Aorta (tissue), 5 donors: ENCODE measurements around the gene CYTH1. TPM values are rescaled to one million over a fixed set of nuclear protein-coding genes. Genes with fewer than 3 reads are reported as not detected.
"Not testable (repeated sequence)": the region's sequence is repeated elsewhere in the genome, so short reads cannot be mapped to it uniquely, and the experiment has no call there.

Experiments
- ATAC-seq: fragments of 200-7000 bp; cut with Tn5 transposase; one replicate; pipeline ENCODE4 v1.9.1; 2022; ENCODE audit warnings: moderate library complexity; ENCODE audit not compliant: low FRiP score
- DNase-seq, 2 donors: peaks; one replicate each; pipeline ENCODE4 v3.0.0-alpha.2; 2020
- H3K27ac ChIP-seq, 2 donors: one replicate each; pipeline ENCODE4 v1.5.1; 2013; ENCODE audit warnings: low read length in 2 of 2, mild to moderate bottlenecking in 2 of 2, moderate library complexity in 2 of 2, control low read depth in 1 of 2, inconsistent platforms in 1 of 2, low read depth in 1 of 2
- H3K27me3 ChIP-seq, 2 donors: one replicate each; pipeline ENCODE4 v1.6.1; 2013; ENCODE audit warnings: control low read depth in 1 of 2, low read length in 1 of 2, mild to moderate bottlenecking in 1 of 2, moderate library complexity in 1 of 2; ENCODE audit not compliant: insufficient read depth in 2 of 2, control insufficient read depth in 1 of 2
- H3K36me3 ChIP-seq, 2 donors: one replicate each; pipeline ENCODE4 v1.6.1; 2013; ENCODE audit warnings: control low read depth in 1 of 2, low read length in 1 of 2, mild to moderate bottlenecking in 1 of 2; ENCODE audit not compliant: insufficient read depth in 2 of 2, control insufficient read depth in 1 of 2
- H3K4me1 ChIP-seq, 2 donors: one replicate each; pipeline ENCODE4 v1.6.1; 2013; ENCODE audit warnings: low read length in 2 of 2, control low read depth in 1 of 2, mild to moderate bottlenecking in 1 of 2, moderate library complexity in 1 of 2; ENCODE audit not compliant: insufficient read depth in 2 of 2, control insufficient read depth in 1 of 2
- H3K4me3 ChIP-seq, 2 donors: one replicate each; pipeline ENCODE4 v1.5.1; 2013; ENCODE audit warnings: low read length in 2 of 2, control low read depth in 1 of 2, mild to moderate bottlenecking in 1 of 2
- H3K9me3 ChIP-seq: one replicate; pipeline ENCODE4 v1.6.1; 2013; ENCODE audit warnings: mild to moderate bottlenecking, low read length; ENCODE audit not compliant: control insufficient read depth
- WGBS, 2 donors: extraction: QIAGEN DNeasy Blood & Tissue Kit; methylation state at CpG; one replicate each; pipeline ENCODE4 v1.1.7; 2013; 5-methylcytosine and 5-hydroxymethylcytosine counted together
- intact Hi-C, 2 donors: fragments of 100-400 bp; cut with DNase I; formaldehyde crosslinking; loops; one replicate each; pipeline versions ENCODE4 v1.14.2 to v1.15.0; 2022
- polyA plus RNA-seq, 2 donors: library from polyadenylated mRNA; stranded (reverse); fragments of 200-250 nt; gene quantifications; one replicate each; pipeline ENCODE4 v1.2.3, GENCODE V29; 2013
- total RNA-seq, 2 donors: library from RNA; stranded (reverse); fragmentation: NEBNext Ultra II Directional; extraction: Animal tissue kit (Norgen Biotek cat#: 25700); gene quantifications; one replicate each; pipeline ENCODE4 v1.2.1, GENCODE V29; 2021
- donor health status: healthy with polysubstance abuse.
- donor health status: Bipolar disorder and iron deficiency.
- donor health status: DM: no; HTN: no; CAD: no.
- donor health status: DM: no; HTN: no; CAD: no.
- donor health status: DM: yes; HTN: yes; CAD: no.

CYTH1 gene
- total and polyA plus RNA-seq, 4 donors = 20.3 to 66.8 (median 32.7) TPM

DNA sequence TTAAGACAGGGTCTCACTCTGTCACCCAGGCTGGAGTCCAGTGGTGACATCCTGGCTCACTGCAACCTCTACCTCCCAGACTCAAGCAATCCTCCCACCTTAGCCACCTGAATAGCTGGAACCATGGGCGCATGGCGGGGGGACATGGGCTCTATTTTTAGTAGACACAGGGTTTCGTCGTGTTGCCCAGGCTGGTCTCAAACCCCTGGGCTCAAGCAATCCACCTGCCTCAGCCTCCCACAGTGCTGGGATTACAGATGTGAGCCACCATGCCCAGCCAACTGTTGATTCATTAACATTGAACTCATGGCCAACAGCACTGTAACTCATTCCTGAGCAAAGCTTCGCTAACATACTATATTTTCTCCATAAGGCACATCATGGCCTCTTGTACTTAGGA is 31.1 kb downstream of the CYTH1 start:
- H3K4me3 ChIP-seq, H3K9me3 ChIP-seq, H3K4me1 ChIP-seq, H3K27me3 ChIP-seq, H3K27ac ChIP-seq, intact Hi-C loops, ATAC-seq, H3K36me3 ChIP-seq, DNase-seq: not testable (repeated sequence)
- 95 to 96% methylated on average over 5 of the region's 5 CpGs for WGBS, 2 donors

DNA sequence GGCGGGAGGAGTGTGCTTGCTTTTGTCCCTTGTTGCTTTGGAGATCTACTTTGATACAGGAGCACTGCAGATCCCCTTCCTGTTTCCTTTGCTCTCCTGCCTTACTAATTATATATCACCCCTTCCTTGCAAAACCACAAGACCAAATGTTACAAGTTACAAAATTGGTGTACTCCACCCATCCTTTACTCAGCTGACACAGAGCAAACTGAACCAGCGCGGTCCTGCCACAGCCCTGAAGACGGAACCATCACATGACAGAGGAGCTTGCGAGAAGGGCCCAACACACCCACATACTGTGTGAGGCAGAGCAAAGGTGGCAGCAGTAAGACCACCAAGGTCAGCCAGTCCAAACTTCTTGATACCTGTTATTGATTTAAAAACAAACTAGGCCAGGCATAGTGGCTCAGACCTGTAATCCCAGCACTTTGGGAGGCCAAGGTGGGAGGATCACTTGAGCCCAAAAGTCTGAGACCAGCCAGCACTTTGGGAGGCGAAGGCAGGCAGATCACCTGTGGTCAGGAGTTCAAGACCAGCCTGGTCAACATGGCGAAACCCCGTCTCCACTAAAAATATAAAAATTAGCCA is 33.2 kb downstream of the CYTH1 start:
- intact Hi-C loops = loop anchor here (5.0 to 10.0 kb wide), 2 partner anchors 252 to 254 kb away; no protein-coding TSS in a partner anchor
- peak; percentile 83 for ATAC-seq
- H3K27me3 ChIP-seq = no peaks in the 10 kb centered on the region
- no peaks in the 10 kb centered on the region for H3K36me3 ChIP-seq
- 89 to 91% methylated on average over 8 of the region's 8 CpGs for WGBS, 2 donors
- H3K27ac ChIP-seq = no peak overlapping the region
- DNase-seq = peak in 1 of 2 donors; percentile 79
- no peaks in the 10 kb centered on the region for H3K4me1 ChIP-seq
- no peaks in the 10 kb centered on the region for H3K9me3 ChIP-seq
- H3K4me3 ChIP-seq = no peak overlapping the region

DNA sequence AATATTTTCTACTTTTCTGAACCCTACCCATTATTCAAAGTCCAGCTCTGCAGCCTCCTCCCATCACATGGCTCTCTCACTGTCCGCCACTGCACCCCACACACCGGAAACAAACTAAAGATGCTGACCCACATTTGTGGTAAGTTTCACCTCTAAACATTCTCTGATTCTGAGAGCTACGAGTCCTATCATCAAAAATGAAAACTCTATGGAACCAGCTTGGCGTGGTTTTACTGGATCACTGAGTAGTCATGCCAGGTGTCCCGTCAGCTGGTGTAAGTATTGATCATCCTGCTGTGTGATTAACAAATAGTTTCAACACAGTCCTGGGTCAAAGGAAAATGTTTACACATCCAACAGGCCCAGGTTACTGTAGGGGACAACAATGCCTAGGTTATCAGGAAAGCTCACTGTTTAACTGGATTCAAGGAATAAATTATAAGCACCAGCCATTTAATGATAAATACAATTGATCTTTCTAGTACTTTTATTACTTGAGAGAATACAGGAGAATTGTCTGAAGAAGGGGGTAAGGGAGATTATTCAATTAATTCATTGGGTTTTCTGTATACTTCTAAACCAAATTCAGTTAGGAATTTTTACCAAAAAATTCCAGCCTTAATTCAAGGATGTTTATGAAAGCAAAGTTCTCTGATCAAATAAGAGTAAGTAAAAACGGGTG is 33.9 kb downstream of the CYTH1 start:
- no peak for ATAC-seq

DNA sequence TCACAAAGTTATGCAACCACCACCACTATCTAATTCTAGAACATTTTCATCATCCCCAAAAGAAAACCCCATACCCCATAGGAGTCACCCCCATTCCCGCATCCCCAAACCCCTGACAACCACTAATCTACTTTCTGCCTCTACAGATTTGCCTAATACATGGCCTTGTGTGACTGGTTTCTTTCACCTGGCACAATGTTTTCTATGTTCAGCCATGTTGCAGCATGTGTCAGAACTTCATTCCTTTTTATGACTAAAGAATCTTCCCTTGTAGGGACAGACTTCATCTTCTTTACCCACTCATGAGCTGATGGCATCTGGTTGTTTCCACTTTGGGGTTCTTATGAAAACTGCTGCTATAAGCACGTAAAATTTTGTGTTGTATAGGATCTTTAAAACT is 34.6 kb downstream of the CYTH1 start:
- Histone ChIP-seq H3K27ac (no peak overlapping the region), H3K9me3 (no peaks in the 10 kb centered on the region), H3K36me3 (no peaks in the 10 kb centered on the region), H3K4me3 (no peak overlapping the region), H3K27me3 (no peaks in the 10 kb centered on the region), H3K4me1 (no peaks in the 10 kb centered on the region)
- intact Hi-C loops = loop anchor here (5.0 to 10.0 kb wide), 2 partner anchors 250 to 253 kb away; no protein-coding TSS in a partner anchor
- 90 to 97% methylated on average over 2 of the region's 2 CpGs for WGBS, 2 donors
- ATAC-seq (no peak), DNase-seq (no peak)

More for the DNA sequence above, 33.9 kb downstream of the CYTH1 start:
- no peaks in the 10 kb centered on the region for H3K9me3 ChIP-seq
- no peak for DNase-seq
- WGBS, 2 donors = 87 to 96% methylated on average over 6 of the region's 6 CpGs
- no peak overlapping the region for H3K4me3 ChIP-seq
- no peaks in the 10 kb centered on the region for H3K36me3 ChIP-seq
- intact Hi-C loops = loop anchor here (5.0 to 10.0 kb wide), 2 partner anchors 251 to 253 kb away; no protein-coding TSS in a partner anchor
- no peak overlapping the region for H3K27ac ChIP-seq
- no peaks in the 10 kb centered on the region for H3K4me1 ChIP-seq
- no peaks in the 10 kb centered on the region for H3K27me3 ChIP-seq

DNA sequence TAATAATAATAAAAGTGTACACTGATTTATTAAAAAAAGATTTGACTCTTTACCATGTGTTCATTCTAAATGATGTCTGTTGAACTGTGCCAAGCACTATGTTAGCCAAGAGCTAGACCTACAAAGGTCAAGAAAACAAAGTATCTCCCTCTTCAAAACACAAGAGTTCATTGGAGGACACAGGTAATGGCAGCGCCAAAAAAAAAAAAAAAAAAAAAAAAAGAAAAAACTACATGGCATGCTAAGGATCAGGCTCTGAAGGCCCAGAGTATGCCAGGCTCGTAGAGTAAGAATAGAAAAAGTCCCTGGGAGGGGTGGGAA is 35.2 kb downstream of the CYTH1 start:
- DNase-seq (no peak), ATAC-seq (no peak)
- Histone ChIP-seq H3K27ac (no peak overlapping the region), H3K4me3 (no peak overlapping the region), H3K9me3 (no peaks in the 10 kb centered on the region), H3K36me3 (no peaks in the 10 kb centered on the region), H3K27me3 (no peaks in the 10 kb centered on the region), H3K4me1 (no peaks in the 10 kb centered on the region)
- WGBS, 2 donors = 59 to 62% methylated on average over 2 of the region's 2 CpGs
- intact Hi-C loops = loop anchor here (5.0 to 10.0 kb wide), 2 partner anchors 250 to 252 kb away; no protein-coding TSS in a partner anchor

DNA sequence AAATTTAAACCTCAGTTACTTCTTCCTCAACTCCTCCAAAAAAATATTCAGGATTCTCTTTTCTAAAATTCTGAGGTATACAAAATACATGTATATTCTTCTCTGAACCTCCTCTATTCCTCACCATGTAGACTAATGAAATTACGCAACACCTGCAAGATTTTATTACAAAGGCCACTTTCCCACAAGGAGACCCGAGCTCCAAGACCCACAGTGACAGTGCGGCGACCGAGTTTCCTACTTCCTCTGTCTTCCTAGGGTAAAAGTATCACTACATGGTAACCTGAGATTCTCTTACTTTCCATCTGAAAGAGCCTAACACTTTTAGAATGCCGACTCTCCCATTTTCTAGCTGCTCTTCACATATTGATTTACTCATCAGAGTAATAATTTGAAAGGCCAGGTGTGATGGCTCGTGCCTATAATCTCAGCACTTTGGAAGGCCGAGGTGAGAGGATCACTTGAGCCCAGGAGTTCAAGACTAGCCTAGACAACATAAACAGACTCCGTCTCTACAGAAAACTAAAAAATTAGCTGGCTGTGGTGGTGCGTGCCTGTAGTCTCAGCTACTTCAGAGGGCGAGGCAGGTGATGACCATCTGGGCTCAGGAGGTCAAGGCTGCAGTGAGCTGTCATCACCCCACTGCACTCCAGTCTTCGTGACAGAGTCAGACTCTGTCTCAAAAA is 35.7 kb downstream of the CYTH1 start:
- intact Hi-C loops = loop anchor here (5.0 to 10.0 kb wide), 2 partner anchors 249 to 252 kb away; no protein-coding TSS in a partner anchor
- no peaks in the 10 kb centered on the region for H3K9me3 ChIP-seq
- ATAC-seq (no peak), DNase-seq (no peak)
- H3K27ac ChIP-seq = no peak overlapping the region
- H3K27me3 ChIP-seq = no peaks in the 10 kb centered on the region
- H3K4me3 ChIP-seq = no peak overlapping the region
- WGBS, 2 donors = 85% methylated on average over 12 of the region's 12 CpGs
- no peaks in the 10 kb centered on the region for H3K36me3 ChIP-seq
- H3K4me1 ChIP-seq = no peaks in the 10 kb centered on the region

DNA sequence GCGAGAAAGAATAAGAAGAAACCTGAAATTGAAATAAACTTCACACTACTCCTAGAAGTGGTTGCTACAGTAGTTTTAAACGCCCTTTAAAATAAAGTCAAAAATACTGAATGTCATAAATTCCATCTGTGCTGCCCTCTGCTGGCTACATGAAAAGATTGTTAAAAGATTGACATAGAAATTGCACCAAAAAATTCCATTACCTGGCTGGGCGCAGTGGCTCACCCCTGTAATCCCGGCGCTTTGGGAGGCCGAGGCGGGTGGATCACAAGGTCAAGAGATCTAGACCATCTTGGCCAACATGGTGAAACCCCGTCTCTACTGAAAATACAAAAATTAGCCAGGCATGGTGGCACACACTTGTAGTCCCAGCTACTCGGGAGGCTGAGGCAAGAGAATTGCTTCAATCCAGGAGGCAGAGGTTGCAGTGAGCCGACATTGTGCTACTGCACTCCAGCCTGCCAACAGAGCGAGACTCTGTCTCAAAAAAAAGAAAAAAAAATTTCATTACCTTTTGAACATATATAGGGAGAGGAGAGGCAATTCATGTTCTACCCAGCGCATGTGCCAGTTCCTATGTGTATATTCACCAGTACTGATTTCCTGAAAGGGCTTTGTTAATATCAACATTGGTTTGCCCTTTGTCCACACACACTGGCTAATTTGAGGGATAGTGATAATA is 36.5 kb downstream of the CYTH1 start:
- H3K36me3 ChIP-seq = no peaks in the 10 kb centered on the region
- H3K4me3 ChIP-seq = no peak overlapping the region
- no peaks in the 10 kb centered on the region for H3K4me1 ChIP-seq
- H3K27me3 ChIP-seq = no peaks in the 10 kb centered on the region
- DNase-seq (peak in 1 of 2 donors; percentile 44), ATAC-seq (no peak)
- H3K27ac ChIP-seq = no peak overlapping the region
- 64 to 67% methylated on average over 12 of the region's 12 CpGs for WGBS, 2 donors
- intact Hi-C loops = loop anchor here (5.0 to 10.0 kb wide), 2 partner anchors 248 to 251 kb away; no protein-coding TSS in a partner anchor
- H3K9me3 ChIP-seq = no peaks in the 10 kb centered on the region

DNA sequence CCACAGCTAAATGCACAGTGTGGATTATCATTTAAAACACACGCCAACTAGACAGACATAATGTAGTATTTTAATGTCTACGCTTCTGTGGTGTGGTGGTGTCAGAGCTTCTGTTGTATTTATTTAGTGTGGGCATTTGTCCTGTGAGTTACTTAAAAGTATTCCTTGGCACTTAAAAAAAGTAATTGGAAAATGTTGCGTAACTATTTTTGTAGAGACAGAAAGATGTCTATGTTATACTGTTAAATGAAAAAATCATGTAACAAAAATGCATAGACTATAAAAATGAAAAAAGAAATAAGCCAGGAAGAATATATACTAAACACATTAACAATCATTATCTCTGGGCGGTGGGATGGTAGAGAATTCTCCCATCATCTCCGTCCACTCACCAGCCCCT is 39.2 kb downstream of the CYTH1 start:
- 99% methylated on average over 5 of the region's 5 CpGs for WGBS, 2 donors
- Histone ChIP-seq H3K9me3 (no peaks in the 10 kb centered on the region), H3K36me3 (no peaks in the 10 kb centered on the region), H3K4me3 (no peak overlapping the region), H3K4me1 (no peaks in the 10 kb centered on the region), H3K27ac (no peak overlapping the region), H3K27me3 (no peaks in the 10 kb centered on the region)
- DNase-seq (no peak), ATAC-seq (no peak)
- intact Hi-C loops = loop anchor here in 1 of 2 donors (10.0 kb wide), 1 partner anchor 248 kb away; no protein-coding TSS in a partner anchor
